HG02870 (cell line): ENCODE measurements around the gene RTP3.

ENCODE experiments used
- ATAC-seq: cut with Tn5 transposase; IDR thresholded peaks from one replicate; pipeline ENCODE4 v1.9.1; 2021; ENCODE audit warnings: mild to moderate bottlenecking, moderate library complexity; ENCODE audit not compliant: unreplicated experiment

The RTP3 gene

DNA sequence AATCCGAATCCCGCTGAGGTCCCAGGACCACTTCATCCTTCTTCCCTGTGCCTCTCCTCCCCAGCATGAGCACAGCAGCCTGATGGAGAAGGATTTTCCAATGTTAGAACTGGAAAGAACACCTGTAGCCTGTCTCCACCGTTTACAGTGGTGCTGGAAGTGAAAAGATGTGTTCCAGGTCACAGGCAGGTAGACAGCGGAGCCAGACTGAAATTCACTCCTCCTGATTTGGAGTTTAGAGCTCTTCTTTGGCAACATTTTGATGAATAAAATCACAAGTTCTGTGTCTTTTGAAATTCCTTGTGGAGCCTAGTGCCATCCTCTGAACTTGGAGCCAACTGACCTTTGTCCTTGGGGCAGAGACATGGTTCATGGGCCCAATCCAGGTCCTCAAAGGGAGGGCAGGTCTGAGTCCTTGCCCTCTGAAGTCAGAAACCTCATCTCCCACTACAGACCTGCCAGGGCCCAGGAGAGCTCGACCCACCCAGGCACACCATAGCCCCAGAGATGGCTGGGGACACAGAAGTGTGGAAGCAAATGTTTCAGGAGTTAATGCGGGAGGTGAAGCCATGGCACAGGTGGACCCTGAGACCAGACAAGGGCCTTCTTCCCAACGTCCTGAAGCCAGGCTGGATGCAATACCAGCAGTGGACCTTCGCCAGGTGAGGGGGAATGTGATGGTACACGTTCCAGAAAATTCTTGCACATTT is at the start of gene RTP3:
RTP3 (plus strand) TSS at position 421 of the 710 bp plus-strand sequence; CDS start at position 508, 87 bp downstream.
- no peak for ATAC-seq

DNA sequence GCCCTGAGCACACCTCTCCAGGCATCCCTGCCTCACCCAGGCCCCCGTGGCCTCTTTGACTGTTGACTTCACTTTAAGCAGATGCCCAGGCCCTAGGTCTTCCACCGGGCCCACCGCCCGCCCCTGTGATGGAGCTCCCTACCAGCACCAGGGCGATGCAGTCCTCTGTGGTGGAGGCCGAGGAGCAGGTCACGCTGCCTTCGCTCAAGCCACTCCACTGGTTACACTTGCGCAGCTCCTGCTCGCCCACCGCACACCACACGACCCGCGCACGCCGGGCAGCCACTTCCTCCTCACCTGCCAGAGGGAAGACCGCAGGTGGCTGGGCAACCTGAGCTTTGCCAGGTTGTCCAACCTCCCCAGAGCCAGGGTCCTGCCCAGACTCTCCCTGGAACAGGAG is 49.1 kb upstream of the RTP3 start:
- ATAC-seq, result no peak

DNA sequence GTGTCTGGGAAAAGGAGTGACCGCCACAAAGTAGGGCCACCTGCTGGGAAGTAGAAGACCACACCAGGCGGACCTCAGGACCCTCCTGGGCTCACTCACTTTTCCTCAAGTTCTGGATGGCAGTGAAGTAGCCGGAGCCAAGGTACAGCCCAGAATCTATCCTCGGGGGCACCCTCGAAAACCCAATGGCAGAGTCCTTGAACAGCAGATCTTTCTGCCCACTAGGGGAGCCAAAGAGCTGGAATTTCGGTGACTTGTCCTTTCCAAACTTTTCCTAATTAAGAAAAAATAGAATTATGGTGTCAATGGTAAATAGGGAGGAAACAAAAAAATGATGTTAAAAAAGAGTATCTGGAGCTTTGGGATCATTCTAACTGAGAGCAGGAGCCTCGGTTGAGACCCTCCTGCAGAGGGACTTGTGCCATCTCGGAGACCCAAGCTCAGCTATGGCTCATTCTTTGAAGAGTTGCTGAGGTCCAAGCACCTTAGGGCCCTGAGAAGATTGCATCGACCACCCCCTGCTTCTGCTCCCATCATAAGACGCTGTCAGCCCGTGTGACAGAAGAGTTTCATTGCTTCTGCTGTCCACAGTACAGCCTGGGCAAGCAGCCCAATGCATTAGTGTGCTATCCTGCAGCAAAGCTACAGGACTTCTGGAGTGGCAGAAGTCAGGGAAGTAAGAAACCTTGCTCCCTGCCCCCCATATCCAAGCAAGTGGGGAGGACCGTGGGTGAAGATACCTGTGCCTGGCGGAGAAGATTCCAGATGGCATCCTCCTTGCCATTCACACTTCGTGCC is 47.8 kb upstream of the RTP3 start:
- no peak for ATAC-seq

DNA sequence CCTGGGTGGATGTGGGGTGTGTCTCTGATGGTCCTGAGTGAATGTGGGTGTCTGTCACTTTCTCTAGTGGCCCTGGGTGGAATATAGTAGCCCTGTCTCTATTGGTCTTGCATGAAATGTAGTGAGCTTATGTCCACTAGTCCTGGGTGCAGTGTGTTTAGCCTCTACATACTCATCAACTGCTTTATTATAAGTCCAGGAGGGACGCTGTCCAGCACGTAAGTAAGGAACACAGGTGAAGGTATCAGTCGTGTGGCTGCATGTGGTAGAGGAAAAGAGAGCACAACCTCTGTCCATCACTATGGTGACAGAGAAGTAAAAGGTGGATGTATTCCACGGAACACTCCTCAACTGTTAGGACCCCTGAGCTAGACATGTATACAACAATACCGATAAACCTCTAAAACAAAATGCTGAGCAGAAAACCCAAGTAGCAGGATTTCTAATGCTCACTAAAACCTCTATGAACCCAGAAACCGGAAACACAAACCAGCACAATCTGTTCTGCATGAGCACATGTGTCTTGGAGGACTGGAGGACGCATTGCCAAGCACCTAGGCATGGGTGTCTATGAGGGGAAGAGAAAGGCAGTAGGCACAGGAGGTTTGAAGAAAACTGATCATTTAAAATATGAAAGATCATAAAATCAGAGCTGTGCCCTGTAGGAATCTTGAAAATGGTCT is 44.1 kb upstream of the RTP3 start:
- no peak for ATAC-seq

DNA sequence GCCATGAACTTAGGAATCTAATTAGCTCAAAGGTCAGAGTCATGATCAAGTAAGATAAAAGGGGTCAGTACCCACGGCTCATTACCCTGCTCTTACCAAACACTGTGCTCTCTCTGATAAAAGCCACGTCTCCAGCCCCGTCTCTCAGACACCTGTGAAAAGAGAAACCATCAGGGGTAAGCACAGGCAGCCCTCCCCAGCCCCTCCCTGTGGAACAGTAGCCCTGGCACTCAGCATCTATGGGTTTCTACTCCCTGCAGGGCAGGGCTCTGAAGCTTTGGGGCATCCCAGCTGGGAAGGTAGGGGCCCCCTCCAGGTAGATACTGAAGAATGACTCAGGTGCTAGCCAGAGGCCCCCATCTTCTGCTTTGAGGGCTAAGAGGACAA is 43.6 kb upstream of the RTP3 start:
- no peak for ATAC-seq

DNA sequence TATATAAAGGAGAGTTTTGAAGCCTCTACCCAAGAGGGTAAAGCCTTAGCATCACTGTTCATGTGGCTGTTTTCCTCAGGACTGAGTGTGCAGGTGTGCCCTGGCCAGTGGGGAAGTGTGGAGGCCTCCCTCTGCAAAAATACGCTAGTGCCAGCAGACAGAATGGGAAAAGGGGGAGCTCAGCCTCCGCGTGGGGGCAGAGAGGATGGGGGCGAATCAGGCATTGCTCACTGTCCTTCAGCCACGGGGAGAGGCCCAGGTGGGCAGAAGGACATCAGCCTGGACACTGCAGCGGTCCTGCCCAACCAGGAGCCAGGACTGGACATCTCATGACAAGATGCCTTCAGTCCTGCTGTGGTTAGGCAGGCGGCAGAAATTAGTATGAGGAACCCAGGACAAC is 43.2 kb upstream of the RTP3 start:
- no peak for ATAC-seq

DNA sequence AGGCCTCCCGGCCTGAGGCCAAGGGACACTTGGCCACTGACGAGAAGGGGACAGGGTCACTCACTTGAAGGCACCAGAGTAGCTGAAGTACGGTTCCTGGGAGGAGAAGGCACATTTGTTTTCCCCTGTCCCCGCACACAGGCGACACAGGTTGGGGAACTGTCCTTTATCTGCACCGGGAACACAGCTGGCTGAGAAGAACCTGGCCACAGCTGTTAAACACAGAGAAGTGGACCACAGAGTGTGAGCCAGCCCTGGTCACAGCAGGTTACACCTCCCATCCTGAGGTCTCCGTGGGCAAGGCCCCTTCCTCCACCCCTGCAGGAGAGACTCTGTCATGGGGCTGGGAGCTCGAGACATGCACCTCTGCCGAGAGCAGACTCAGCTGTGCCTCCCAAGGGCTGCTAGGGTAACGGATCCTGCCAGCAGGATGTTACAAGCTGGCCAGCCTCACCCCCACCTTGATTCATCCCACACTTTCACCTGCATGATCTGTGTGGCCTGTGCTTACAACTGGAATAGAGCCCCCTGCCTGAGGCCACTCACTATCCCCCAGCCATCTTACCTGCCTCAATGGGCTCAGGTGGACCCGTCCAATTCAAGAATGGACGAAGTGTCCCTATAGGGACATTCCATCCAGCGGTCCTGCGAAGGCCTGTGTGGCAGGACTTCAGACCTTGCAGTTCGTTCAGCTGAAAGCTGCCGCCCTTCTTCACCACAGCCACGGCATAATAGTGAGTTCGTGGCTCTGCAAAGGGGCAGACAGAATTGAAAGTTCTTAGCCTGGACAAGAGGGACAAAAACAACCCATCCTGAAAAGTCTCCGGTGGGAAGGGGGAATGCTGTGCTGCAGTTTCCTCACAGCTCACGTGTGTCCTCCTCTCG is 42.3 kb upstream of the RTP3 start:
- ATAC-seq, result no peak

DNA sequence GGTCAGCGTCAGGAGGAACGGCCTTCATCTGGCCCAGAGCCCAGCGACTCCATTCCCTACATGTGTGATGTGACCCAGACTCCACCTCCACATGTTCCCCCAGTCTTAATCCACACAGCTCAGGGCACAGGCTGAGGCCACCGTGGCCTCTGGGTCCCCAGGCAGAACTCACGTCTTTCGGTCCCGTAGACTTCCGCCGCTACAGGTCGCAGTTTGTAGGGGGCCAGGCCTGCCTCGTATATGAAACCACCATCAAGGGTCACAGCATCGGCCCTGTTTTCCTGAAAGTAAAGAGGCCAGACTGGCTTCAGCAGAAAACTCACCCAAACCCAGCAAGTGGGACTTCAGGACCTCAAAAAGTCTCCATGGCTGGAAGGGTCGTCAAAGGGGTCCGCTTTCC is 41.7 kb upstream of the RTP3 start:
- no peak for ATAC-seq

DNA sequence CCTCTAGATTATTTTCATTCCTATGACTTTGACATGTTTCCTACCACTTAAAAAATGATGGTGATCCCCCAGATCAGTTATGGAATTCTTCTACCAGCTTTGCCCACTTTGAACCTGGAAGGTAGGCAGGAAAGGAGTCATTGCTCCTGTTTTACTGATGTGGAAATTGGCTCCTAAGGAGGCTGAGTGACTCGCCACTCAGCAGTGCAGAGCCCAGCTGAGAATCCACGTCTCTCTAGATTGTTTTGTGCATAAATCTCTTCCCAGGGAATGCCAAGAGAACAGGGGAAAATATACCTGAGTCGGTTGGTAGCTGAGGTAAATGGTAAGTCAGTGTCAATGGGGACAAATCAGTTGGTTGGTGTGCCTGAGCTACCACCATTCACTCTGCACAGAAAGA is 37.7 kb upstream of the RTP3 start:
- ATAC-seq, result no peak

DNA sequence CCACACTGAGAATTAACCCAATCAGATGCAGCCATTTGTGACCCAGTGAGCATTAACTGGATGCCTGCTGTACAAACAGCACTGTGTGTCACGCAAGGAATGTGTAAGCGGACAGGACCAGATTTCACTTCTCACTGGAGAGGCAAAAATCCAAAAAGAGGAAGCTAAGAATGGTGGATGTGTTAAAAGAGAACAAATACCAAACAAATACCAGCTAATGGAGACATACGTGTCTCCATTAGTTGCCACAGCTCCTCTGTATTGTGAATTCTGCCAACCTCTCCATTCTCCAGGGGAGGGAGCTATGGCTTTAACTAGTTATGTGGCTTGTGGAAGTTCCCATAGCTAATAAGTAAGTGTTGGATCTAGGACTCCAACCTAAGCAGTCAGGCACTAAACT is 35.7 kb upstream of the RTP3 start:
- ATAC-seq, result no peak

DNA sequence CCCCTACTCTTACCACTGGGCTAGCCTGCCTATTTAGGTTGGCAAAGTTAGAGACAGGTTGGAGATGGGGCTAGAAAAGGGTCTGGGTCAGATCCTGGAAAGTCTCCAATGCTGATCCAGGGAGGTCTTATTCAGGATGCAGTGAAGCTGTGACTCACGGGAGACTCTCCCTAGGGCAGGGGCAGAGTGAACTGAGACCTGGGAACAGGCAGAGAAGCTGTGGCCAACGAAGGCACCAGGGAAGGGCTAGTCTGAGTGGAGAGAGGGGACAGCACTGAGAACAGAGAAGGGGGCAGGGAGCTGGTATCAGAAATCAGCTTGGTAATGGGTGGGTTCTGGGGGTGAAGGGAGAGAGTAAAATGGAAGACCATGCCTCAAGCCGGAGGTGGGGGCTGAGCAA is 35.3 kb upstream of the RTP3 start:
- ATAC-seq, result no peak

DNA sequence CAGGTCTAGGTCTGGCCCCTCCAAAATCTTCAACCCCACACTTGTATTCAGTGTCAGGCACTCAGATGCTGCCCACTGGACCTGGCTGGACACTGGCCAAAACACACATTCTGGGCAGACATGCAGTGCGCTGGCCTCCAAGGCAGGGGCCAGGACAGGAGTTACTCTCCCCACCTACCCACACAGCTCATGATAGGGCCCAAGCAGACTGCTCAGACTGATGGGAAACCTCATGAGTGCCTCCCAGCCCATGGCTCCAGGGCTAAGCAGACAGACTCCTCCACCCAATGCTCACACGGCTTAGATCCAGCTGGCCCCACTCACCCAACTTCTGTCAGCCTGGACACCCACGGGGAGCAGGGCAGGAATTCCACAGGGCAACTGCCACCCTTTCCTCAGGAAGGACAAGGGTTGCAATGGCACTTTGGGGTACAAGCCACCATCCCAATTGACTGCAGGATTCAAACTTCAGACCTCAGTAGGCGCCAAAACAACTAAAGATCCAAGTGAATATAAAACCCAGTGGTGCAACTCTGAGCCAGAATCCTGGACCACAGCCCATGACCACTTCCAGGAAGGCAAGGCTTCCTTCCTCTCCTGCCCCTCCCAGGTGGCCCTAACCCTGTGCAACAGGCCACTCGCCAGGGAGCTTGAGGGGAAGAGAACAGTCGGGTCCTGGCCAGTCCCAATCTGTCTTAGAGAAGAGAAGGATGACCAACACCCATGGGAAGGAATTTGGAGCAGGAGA is 34.5 kb upstream of the RTP3 start:
- no peak for ATAC-seq

DNA sequence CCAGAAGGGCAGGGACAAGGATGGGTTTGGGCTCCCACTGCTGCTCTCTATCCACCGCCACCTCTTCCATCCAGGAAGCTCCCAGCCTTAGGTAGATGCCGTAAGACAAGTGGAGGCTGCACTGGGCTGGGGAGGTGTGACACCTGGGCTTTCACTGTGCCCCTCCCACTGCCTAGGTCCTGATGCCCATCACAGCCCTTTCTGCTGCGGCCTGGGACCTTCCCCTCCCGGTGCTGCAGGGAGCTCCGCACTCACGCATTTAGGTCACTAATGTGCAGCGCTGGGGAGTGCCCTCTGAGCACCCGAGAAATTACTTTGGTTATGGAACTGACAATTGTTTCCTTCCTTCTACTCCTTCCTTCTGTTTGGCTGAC is 33.9 kb upstream of the RTP3 start:
- no peak for ATAC-seq

DNA sequence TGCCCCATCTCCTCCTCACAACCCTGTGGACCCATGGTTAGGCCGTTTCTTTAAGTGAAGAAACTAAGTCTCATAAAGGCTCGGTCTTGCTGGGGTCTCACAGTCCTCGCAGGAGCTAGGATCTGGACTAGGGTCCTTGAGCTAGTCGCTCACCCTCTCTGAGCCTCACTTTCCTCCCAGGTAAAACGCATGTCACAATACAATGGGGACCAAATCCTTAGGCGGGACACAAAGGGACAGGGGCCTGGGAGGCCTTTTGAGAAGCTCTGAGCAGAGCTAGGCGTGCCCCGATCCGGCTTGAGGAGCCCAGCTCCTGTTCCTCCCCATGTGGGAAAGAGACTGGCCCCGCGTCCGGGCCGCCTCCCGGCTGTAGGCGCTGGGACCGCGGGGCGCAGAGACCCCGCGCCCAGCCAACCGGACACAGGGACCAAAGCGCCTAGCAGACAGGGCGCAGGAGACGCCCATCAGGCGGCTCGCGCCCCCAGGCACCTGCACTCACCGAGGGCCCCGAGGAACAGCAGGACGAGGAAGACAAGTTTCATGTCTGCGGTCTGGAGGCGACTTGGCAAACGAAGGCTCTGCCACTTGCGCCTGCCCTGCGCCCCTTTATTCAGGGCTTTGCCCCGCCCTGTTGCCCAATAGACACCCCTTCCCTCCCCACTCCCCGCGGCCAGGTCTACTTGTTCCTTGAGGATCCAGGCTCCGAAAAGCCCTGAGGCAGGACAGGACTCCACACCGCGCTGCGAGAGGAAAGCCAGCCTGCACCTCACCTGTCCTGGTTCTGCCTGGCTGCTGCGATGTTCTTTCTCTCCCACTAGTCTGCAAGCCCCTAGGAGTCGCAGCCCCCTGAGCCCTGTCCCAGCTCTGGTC is 33.2 kb upstream of the RTP3 start, which contains the start of gene LTF:
LTF (minus strand) TSS at position 580 of the 870 bp plus-strand sequence; CDS start at position 542, 38 bp downstream.
- no peak for ATAC-seq

DNA sequence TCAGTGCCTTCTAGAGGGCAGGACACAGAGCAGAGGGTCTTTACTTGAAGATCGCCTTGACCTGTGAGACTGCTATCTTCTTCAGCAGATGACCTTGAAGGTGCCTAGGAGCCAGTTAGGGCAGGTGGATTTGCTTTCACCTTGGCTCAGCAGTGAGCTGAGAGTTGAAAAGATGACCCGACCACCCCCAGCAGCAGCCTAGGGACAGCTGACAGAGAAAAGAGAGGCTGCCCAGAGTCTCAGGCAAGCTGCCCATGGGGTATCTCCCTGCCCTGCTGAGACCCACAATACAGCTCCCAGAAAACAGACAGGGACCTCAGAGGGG is 32.6 kb upstream of the RTP3 start:
- ATAC-seq, result no peak

DNA sequence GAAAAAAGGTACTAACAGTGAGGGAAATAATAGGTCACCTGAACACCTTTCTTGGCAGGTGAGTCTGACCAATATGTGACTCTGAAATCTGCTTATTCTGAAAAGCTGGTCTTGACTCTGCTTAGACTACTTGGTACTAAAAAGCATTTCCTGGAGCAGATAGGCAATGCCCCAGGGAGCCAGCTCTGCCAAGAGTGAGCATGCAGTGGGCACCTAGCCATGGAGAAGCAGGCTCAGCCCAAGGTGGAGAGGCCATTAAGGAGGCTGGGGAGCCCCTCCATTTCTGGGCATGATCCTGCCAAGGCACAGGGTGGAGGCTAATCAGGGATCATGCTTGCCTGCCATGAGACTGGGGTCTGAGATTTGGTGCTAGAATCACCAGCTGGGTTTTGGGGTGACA is 31.5 kb upstream of the RTP3 start:
- no peak for ATAC-seq

DNA sequence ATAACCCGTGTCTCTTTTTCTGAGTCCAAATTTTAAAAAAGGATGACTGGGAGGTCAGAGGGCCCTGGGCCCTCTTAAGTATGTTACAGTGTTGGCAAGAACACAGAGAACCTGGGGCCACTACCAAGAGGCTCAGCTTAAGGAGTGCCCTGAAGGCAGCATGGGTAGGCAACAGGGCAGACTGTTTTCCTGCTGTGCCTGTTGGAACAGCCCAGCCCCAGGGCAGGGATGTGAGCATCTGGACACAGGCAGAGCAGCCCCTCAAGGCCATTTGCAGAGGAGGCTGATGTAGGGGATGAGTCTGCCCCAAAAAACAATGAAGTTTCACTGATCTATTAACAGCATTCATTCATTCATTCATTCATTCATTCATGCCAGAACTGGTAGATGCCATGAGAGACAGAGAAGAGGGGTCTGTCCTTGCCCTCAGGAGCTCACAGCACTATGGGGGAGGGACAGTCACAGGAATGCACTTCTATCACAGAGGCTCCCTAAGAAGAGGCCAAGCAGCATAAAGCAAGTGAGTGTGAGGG is 30.8 kb upstream of the RTP3 start:
- no peak for ATAC-seq

DNA sequence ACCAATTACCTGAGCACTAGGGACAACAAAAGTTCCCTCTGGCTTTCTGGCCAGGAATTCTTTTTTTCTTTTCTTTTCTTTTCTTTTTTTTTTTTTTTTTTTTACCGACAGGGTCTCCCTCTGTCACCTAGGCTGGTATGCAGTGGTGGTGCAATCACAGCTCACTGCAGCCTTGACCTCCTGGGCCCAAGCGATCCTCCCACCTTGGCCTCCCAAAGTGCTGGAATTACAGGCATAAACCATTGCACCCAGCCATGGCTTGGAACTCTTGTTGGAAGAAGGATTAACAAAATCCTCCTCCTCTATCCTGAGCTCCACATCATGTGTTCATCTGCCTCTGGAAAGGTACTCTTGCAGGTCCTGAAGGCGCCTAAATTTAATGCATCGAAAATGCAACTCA is 30.2 kb upstream of the RTP3 start:
- no peak for ATAC-seq
